ENCODE data around the gene MEGF11. TPM values are rescaled to one million over a fixed set of nuclear protein-coding genes. Genes with fewer than 3 reads are reported as not detected.
"Not testable (repeated sequence)": the region's sequence is repeated elsewhere in the genome, so short reads cannot be mapped to it uniquely, and the experiment has no call there.

MEGF11 gene
- total and polyA plus RNA-seq, 10 donors = 0.02 to 0.61 (median 0.23) TPM; not detected in 4

GRCh38 chr15:66269326-66270090 is 16.0 kb upstream of the MEGF11 start:
- TF ChIP-seq CTCF (IDR thresholded peaks at IDR 0.05 in 8 of 11, conservative IDR thresholded peaks at IDR 0.05 in 3 of 11) (no peak), POLR2AphosphoS5 (IDR thresholded peaks at IDR 0.05) (no peak)
- intact Hi-C loops (cut with DNase I; ENCODE audit: low total_unique reads) = no loop called here
- Histone ChIP-seq H3K27me3 (replicated peaks in 1 of 7) (peaks cover 0 to 4% (median 0%) of the 10 kb centered on the region in 7 donors), H3K9me3 (no peaks in the 10 kb centered on the region), H3K36me3 (no peaks in the 10 kb centered on the region), H3K4me3 (no peak overlapping the region), H3K4me1 (no peaks in the 10 kb centered on the region), H3K27ac (no peak overlapping the region)
- DNase-seq = no peak
- 61 to 73% (median 72%) methylated on average over 13 of the region's 13 CpGs for WGBS, 5 donors

GRCh38 chr15:66264859-66265513 is 11.4 kb upstream of the MEGF11 start:
- Histone ChIP-seq H3K4me1 (no peaks in the 10 kb centered on the region), H3K36me3 (no peaks in the 10 kb centered on the region), H3K27me3 (replicated peaks in 1 of 7) (peaks cover 0 to 16% (median 0%) of the 10 kb centered on the region in 7 donors), H3K27ac (no peak overlapping the region), H3K4me3 (no peak overlapping the region), H3K9me3 (peaks cover 0 to 14% (median 3%) of the 10 kb centered on the region in 8 donors)
- 89 to 93% (median 91%) methylated on average over 20 of the region's 20 CpGs for WGBS, 5 donors
- TF ChIP-seq CTCF (IDR thresholded peaks at IDR 0.05 in 8 of 11, conservative IDR thresholded peaks at IDR 0.05 in 3 of 11) (no peak), POLR2A (IDR thresholded peaks at IDR 0.05) (no peak)
- intact Hi-C loops (cut with DNase I; ENCODE audit: low total_unique reads) = no loop called here
- no peak for DNase-seq

DNA sequence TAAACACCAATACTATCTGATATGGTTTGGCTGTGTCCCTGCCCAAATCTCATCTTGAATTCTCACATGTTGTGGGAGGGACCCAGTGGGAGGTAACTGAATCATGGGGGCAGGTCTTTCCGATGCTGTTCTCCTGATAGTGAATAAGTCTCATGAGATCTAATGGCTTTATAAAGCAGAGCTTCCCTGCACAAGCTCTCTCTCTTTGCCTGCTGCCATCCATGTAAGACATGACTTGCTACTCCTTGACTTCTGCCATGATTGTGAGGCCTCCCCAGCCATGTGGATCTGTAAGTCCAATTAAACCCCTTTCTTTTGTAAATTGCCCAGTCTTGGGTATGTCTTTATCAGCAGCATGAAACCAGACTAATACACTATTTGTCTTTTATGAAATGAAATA is 9.3 kb upstream of the MEGF11 start:
- DNase-seq; H3K4me1 ChIP-seq; H3K27ac ChIP-seq; H3K36me3 ChIP-seq; intact Hi-C loops (cut with DNase I; ENCODE audit: low total_unique reads); H3K4me3 ChIP-seq: not testable (repeated sequence)
- WGBS, 5 donors = 83 to 100% (median 95%) methylated on average over 1 of the region's 1 CpG
- peaks cover 0 to 14% (median 3%) of the 10 kb centered on the region in 8 donors for H3K9me3 ChIP-seq
- H3K27me3 ChIP-seq (replicated peaks in 1 of 7) = peaks cover 0 to 24% (median 0%) of the 10 kb centered on the region in 7 donors

DNA sequence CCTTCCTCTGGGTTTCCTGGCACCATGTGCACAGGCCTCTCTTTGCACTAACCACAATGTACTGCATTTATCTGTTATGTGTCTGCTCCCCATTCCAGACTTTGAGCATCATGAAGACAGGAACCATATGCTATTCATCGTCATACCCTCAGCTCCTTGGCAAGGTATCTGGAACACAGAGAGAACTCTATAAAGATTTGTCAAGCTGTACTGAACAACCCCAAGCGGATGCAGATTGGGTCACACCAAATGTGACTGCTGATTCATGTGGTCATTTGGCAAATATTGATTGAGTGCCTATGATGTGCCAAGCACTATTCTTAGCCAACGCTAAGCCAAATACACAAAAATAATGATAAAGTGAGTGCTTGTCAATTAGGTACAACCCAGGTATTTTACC is 7.5 kb upstream of the MEGF11 start:
- TF ChIP-seq POLR2A (IDR thresholded peaks at IDR 0.05) = no peak
- no peak for TF ChIP-seq POLR2AphosphoS5 (IDR thresholded peaks at IDR 0.05)
- TF ChIP-seq CTCF (IDR thresholded peaks at IDR 0.05 in 8 of 11, conservative IDR thresholded peaks at IDR 0.05 in 3 of 11) = no peak
- no peaks in the 10 kb centered on the region for H3K4me1 ChIP-seq
- no peak for DNase-seq
- intact Hi-C loops (cut with DNase I; ENCODE audit: low total_unique reads) = no loop called here
- H3K4me3 ChIP-seq = no peak overlapping the region
- H3K27ac ChIP-seq = no peak overlapping the region
- H3K36me3 ChIP-seq = no peaks in the 10 kb centered on the region
- WGBS, 5 donors = 87 to 93% (median 91%) methylated on average over 3 of the region's 3 CpGs
- peaks cover 0 to 14% (median 3%) of the 10 kb centered on the region in 8 donors for H3K9me3 ChIP-seq
- H3K27me3 ChIP-seq (replicated peaks in 1 of 7) = peaks cover 0 to 40% (median 3%) of the 10 kb centered on the region in 7 donors
